ENCODE data around the gene VEPH1. TPM values are rescaled to one million over a fixed set of nuclear protein-coding genes. Genes with fewer than 3 reads are reported as not detected.

The VEPH1 gene
- polyA plus RNA-seq, 1 donor (not counting 4 experiments of a cell fraction or from before 2014, with no cell fraction given), result 0.21 TPM

DNA sequence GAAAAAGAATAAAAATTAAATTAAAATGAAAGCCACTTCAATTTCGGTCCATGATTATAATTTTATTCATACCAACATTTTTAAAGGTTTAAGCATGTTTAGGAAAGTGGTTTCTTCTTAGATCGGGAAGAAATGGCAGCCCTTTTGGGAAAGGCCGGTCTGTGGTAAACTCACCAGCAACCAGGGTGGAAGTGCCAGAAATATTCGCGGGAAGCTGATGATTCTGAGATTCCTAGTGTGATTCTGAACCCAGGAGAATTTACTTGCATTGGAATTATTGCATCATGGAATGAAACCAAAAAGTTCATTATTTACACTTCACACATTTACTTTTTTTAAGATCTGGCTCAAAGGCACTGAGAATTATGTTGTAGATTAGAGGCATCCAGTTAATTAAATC is 246.1 kb downstream of the VEPH1 start:
- no peaks in the 10 kb centered on the region for H4K20me1 ChIP-seq (ENCODE audit: control insufficient read depth, extremely low read depth, insufficient read depth, low read length)
- H3K36me3 ChIP-seq (ENCODE audit: control insufficient read depth in 2 of 2, extremely low read depth in 1 of 2, insufficient read depth in 2 of 2, low read length in 2 of 2), result no peaks in the 10 kb centered on the region
- no peak overlapping the region for H2AFZ ChIP-seq (ENCODE audit: control insufficient read depth, low read length)
- H3K9me3 ChIP-seq (ENCODE audit: control insufficient read depth, low read depth, low read length), result no peaks in the 10 kb centered on the region
- H3K27ac ChIP-seq (ENCODE audit: control insufficient read depth, insufficient read depth, low read length), result no peak overlapping the region
- dilution Hi-C loops (cut with MboI; ENCODE audit: extremely low pct_ligation_motif_present, low sequenced_read_pairs), result no loop called here
- no peaks in the 10 kb centered on the region for H3K27me3 ChIP-seq (ENCODE audit: control insufficient read depth, extremely low read depth, insufficient read depth, low read length)
- FAIRE-seq (no peak), DNase-seq (ENCODE audit: low read depth, low spot score) (no peak)
- no peaks in the 10 kb centered on the region for H3K79me2 ChIP-seq (ENCODE audit: control insufficient read depth, insufficient read depth, low read length)
- no peaks in the 10 kb centered on the region for H3K9me1 ChIP-seq (ENCODE audit: control insufficient read depth, extremely low read depth, insufficient read depth, low read length)
- H3K4me2 ChIP-seq (ENCODE audit: control insufficient read depth, extremely low read depth, insufficient read depth, low read depth, low read length), result no peak overlapping the region
- no peak overlapping the region for H3K4me3 ChIP-seq (ENCODE audit: control insufficient read depth in 2 of 3, extremely low read depth in 1 of 3, insufficient read depth in 2 of 3, low read depth in 1 of 3, low read length in 3 of 3)
- no peaks in the 10 kb centered on the region for H3K4me1 ChIP-seq (ENCODE audit: control insufficient read depth, extremely low read depth, insufficient read depth, low read length)
- TF ChIP-seq EZH2 (IDR thresholded peaks at IDR 0.05; ENCODE audit: low read length) (no peak), CTCF (optimal IDR thresholded peaks at IDR 0.05 in 1 of 3, IDR thresholded peaks at IDR 0.05 in 1 of 3, conservative IDR thresholded peaks at IDR 0.05 in 1 of 3; ENCODE audit: extremely low read depth in 1 of 3, insufficient read depth in 2 of 3, low read length in 3 of 3) (no peak)
- H3K9ac ChIP-seq (ENCODE audit: control insufficient read depth, extremely low read depth, insufficient read depth, low read length), result no peak overlapping the region

DNA sequence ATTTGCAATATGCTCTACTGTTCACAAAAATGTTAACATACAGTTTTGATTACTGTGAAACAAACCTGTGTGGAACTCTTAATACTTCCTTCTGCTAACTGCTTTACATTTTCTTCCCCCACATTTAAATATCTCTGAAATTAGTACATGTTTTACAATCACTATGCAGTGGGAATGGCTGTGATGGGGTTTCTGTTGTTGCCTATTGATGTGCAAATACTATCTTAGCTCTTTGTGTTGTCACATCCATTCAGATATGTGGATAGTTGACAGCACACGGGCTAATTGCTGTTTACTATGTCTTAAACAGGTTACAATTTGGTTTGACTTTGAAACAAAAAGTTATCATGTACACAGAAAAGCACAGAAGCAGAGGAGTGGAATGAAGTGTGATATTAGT is 247.4 kb downstream of the VEPH1 start:
- dilution Hi-C loops (cut with MboI; ENCODE audit: extremely low pct_ligation_motif_present, low sequenced_read_pairs), result no loop called here

More for the DNA sequence above, 247.4 kb downstream of the VEPH1 start:
- H3K9me3 ChIP-seq (ENCODE audit: control insufficient read depth, low read depth, low read length), result no peaks in the 10 kb centered on the region
- H2AFZ ChIP-seq (ENCODE audit: control insufficient read depth, low read length), result no peak overlapping the region
- no peaks in the 10 kb centered on the region for H3K9me1 ChIP-seq (ENCODE audit: control insufficient read depth, extremely low read depth, insufficient read depth, low read length)
- H3K36me3 ChIP-seq (ENCODE audit: control insufficient read depth in 2 of 2, extremely low read depth in 1 of 2, insufficient read depth in 2 of 2, low read length in 2 of 2), result no peaks in the 10 kb centered on the region
- no peaks in the 10 kb centered on the region for H3K27me3 ChIP-seq (ENCODE audit: control insufficient read depth, extremely low read depth, insufficient read depth, low read length)
- H3K79me2 ChIP-seq (ENCODE audit: control insufficient read depth, insufficient read depth, low read length), result no peaks in the 10 kb centered on the region
- no peak overlapping the region for H3K9ac ChIP-seq (ENCODE audit: control insufficient read depth, extremely low read depth, insufficient read depth, low read length)
- TF ChIP-seq EZH2 (IDR thresholded peaks at IDR 0.05; ENCODE audit: low read length), result no peak
- no peak for TF ChIP-seq CTCF (optimal IDR thresholded peaks at IDR 0.05 in 1 of 3, IDR thresholded peaks at IDR 0.05 in 1 of 3, conservative IDR thresholded peaks at IDR 0.05 in 1 of 3; ENCODE audit: extremely low read depth in 1 of 3, insufficient read depth in 2 of 3, low read length in 3 of 3)
- H3K4me3 ChIP-seq (ENCODE audit: control insufficient read depth in 2 of 3, extremely low read depth in 1 of 3, insufficient read depth in 2 of 3, low read depth in 1 of 3, low read length in 3 of 3), result no peak overlapping the region
- H3K4me2 ChIP-seq (ENCODE audit: control insufficient read depth, extremely low read depth, insufficient read depth, low read depth, low read length), result no peak overlapping the region
- FAIRE-seq, result no peak
- DNase-seq (ENCODE audit: low read depth, low spot score), result no peak
- H3K27ac ChIP-seq (ENCODE audit: control insufficient read depth, insufficient read depth, low read length), result no peak overlapping the region
- no peaks in the 10 kb centered on the region for H3K4me1 ChIP-seq (ENCODE audit: control insufficient read depth, extremely low read depth, insufficient read depth, low read length)
- no peaks in the 10 kb centered on the region for H4K20me1 ChIP-seq (ENCODE audit: control insufficient read depth, extremely low read depth, insufficient read depth, low read length)
